ENCODE measurements around the gene CRACR2A. TPM values are rescaled to one million over a fixed set of nuclear protein-coding genes. Genes with fewer than 3 reads are reported as not detected.

CRACR2A gene
- total and polyA plus RNA-seq, 2 donors, result 7.3 to 9.4 TPM

- WGBS, result 95% methylated on average over 8 of the region's 8 CpGs
- no peaks in the 10 kb centered on the region for H3K36me3 ChIP-seq (ENCODE audit: control insufficient read depth in 2 of 2, insufficient read depth in 2 of 2, low read length in 1 of 2)
- H3K27me3 ChIP-seq (ENCODE audit: control insufficient read depth in 2 of 2, insufficient read depth in 1 of 2, low read length in 1 of 2), result peaks cover 0 to 3% of the 10 kb centered on the region in 2 donors
- H3K4me3 ChIP-seq (ENCODE audit: low read length in 2 of 2), result no peak overlapping the region
- no peaks in the 10 kb centered on the region for H3K4me1 ChIP-seq (ENCODE audit: control insufficient read depth in 2 of 2, insufficient read depth in 2 of 2, low read length in 2 of 2)
- H3K27ac ChIP-seq (ENCODE audit: low read depth in 1 of 2, low read length in 1 of 2), result no peak overlapping the region
- H3K9me3 ChIP-seq (ENCODE audit: control insufficient read depth in 2 of 2, insufficient read depth in 1 of 2, low read length in 1 of 2), result peaks cover 0 to 1% of the 10 kb centered on the region in 2 donors
- no peak for DNase-seq (ENCODE audit: low read depth in 6 of 9, low spot score in 9 of 9)
Measured at GRCh38 chr12:3583656-3584334, 169.1 kb downstream of the CRACR2A start.

GRCh38 chr12:3580094-3580749 is 172.7 kb downstream of the CRACR2A start:
- no peak overlapping the region for H3K4me3 ChIP-seq (ENCODE audit: low read length in 2 of 2)
- no peaks in the 10 kb centered on the region for H3K4me1 ChIP-seq (ENCODE audit: control insufficient read depth in 2 of 2, insufficient read depth in 2 of 2, low read length in 2 of 2)
- no peak for DNase-seq (ENCODE audit: low read depth in 6 of 9, low spot score in 9 of 9)
- no peaks in the 10 kb centered on the region for H3K36me3 ChIP-seq (ENCODE audit: control insufficient read depth in 2 of 2, insufficient read depth in 2 of 2, low read length in 1 of 2)
- H3K9me3 ChIP-seq (ENCODE audit: control insufficient read depth in 2 of 2, insufficient read depth in 1 of 2, low read length in 1 of 2), result no peaks in the 10 kb centered on the region
- H3K27me3 ChIP-seq (ENCODE audit: control insufficient read depth in 2 of 2, insufficient read depth in 1 of 2, low read length in 1 of 2), result no peaks in the 10 kb centered on the region
- H3K27ac ChIP-seq (ENCODE audit: low read depth in 1 of 2, low read length in 1 of 2), result no peak overlapping the region
- 96% methylated on average over 13 of the region's 13 CpGs for WGBS

- Histone ChIP-seq H3K9me3 (ENCODE audit: control insufficient read depth in 2 of 2, insufficient read depth in 1 of 2, low read length in 1 of 2) (no peaks in the 10 kb centered on the region), H3K27ac (ENCODE audit: low read depth in 1 of 2, low read length in 1 of 2) (no peak overlapping the region), H3K36me3 (ENCODE audit: control insufficient read depth in 2 of 2, insufficient read depth in 2 of 2, low read length in 1 of 2) (no peaks in the 10 kb centered on the region), H3K4me1 (ENCODE audit: control insufficient read depth in 2 of 2, insufficient read depth in 2 of 2, low read length in 2 of 2) (no peaks in the 10 kb centered on the region), H3K27me3 (ENCODE audit: control insufficient read depth in 2 of 2, insufficient read depth in 1 of 2, low read length in 1 of 2) (no peaks in the 10 kb centered on the region), H3K4me3 (ENCODE audit: low read length in 2 of 2) (no peak overlapping the region)
- 89% methylated on average over 15 of the region's 15 CpGs for WGBS
- DNase-seq (ENCODE audit: low read depth in 6 of 9, low spot score in 9 of 9), result no peak
Measured at GRCh38 chr12:3579446-3580093, 173.3 kb downstream of the CRACR2A start.

GRCh38 chr12:3578557-3578956 is 174.4 kb downstream of the CRACR2A start:
- H3K36me3 ChIP-seq (ENCODE audit: control insufficient read depth in 2 of 2, insufficient read depth in 2 of 2, low read length in 1 of 2), result no peaks in the 10 kb centered on the region
- no peak overlapping the region for H3K27ac ChIP-seq (ENCODE audit: low read depth in 1 of 2, low read length in 1 of 2)
- H3K4me1 ChIP-seq (ENCODE audit: control insufficient read depth in 2 of 2, insufficient read depth in 2 of 2, low read length in 2 of 2), result no peaks in the 10 kb centered on the region
- DNase-seq (ENCODE audit: low read depth in 6 of 9, low spot score in 9 of 9), result no peak
- WGBS, result 92% methylated on average over 5 of the region's 5 CpGs
- H3K27me3 ChIP-seq (ENCODE audit: control insufficient read depth in 2 of 2, insufficient read depth in 1 of 2, low read length in 1 of 2), result no peaks in the 10 kb centered on the region
- H3K9me3 ChIP-seq (ENCODE audit: control insufficient read depth in 2 of 2, insufficient read depth in 1 of 2, low read length in 1 of 2), result no peaks in the 10 kb centered on the region
- H3K4me3 ChIP-seq (ENCODE audit: low read length in 2 of 2), result no peak overlapping the region

GRCh38 chr12:3576891-3577290 is 176.0 kb downstream of the CRACR2A start:
- 94% methylated on average over 9 of the region's 9 CpGs for WGBS
- no peaks in the 10 kb centered on the region for H3K9me3 ChIP-seq (ENCODE audit: control insufficient read depth in 2 of 2, insufficient read depth in 1 of 2, low read length in 1 of 2)
- no peak for DNase-seq (ENCODE audit: low read depth in 6 of 9, low spot score in 9 of 9)
- peaks cover 0 to 2% of the 10 kb centered on the region in 2 donors for H3K27me3 ChIP-seq (ENCODE audit: control insufficient read depth in 2 of 2, insufficient read depth in 1 of 2, low read length in 1 of 2)
- H3K36me3 ChIP-seq (ENCODE audit: control insufficient read depth in 2 of 2, insufficient read depth in 2 of 2, low read length in 1 of 2), result no peaks in the 10 kb centered on the region
- H3K27ac ChIP-seq (ENCODE audit: low read depth in 1 of 2, low read length in 1 of 2), result no peak overlapping the region
- H3K4me3 ChIP-seq (ENCODE audit: low read length in 2 of 2), result no peak overlapping the region
- H3K4me1 ChIP-seq (ENCODE audit: control insufficient read depth in 2 of 2, insufficient read depth in 2 of 2, low read length in 2 of 2), result no peaks in the 10 kb centered on the region

GRCh38 chr12:3574986-3575385 is 177.9 kb downstream of the CRACR2A start:
- Histone ChIP-seq H3K9me3 (ENCODE audit: control insufficient read depth in 2 of 2, insufficient read depth in 1 of 2, low read length in 1 of 2) (no peaks in the 10 kb centered on the region), H3K4me1 (ENCODE audit: control insufficient read depth in 2 of 2, insufficient read depth in 2 of 2, low read length in 2 of 2) (no peaks in the 10 kb centered on the region), H3K27ac (ENCODE audit: low read depth in 1 of 2, low read length in 1 of 2) (no peak overlapping the region), H3K4me3 (ENCODE audit: low read length in 2 of 2) (no peak overlapping the region), H3K27me3 (ENCODE audit: control insufficient read depth in 2 of 2, insufficient read depth in 1 of 2, low read length in 1 of 2) (peaks cover 0 to 2% of the 10 kb centered on the region in 2 donors), H3K36me3 (ENCODE audit: control insufficient read depth in 2 of 2, insufficient read depth in 2 of 2, low read length in 1 of 2) (no peaks in the 10 kb centered on the region)
- 88% methylated on average over 7 of the region's 7 CpGs for WGBS
- no peak for DNase-seq (ENCODE audit: low read depth in 6 of 9, low spot score in 9 of 9)

- H3K9me3 ChIP-seq (ENCODE audit: control insufficient read depth in 2 of 2, insufficient read depth in 1 of 2, low read length in 1 of 2), result no peaks in the 10 kb centered on the region
- H3K27ac ChIP-seq (ENCODE audit: low read depth in 1 of 2, low read length in 1 of 2), result no peak overlapping the region
- no peaks in the 10 kb centered on the region for H3K36me3 ChIP-seq (ENCODE audit: control insufficient read depth in 2 of 2, insufficient read depth in 2 of 2, low read length in 1 of 2)
- no peak for DNase-seq (ENCODE audit: low read depth in 6 of 9, low spot score in 9 of 9)
- H3K27me3 ChIP-seq (ENCODE audit: control insufficient read depth in 2 of 2, insufficient read depth in 1 of 2, low read length in 1 of 2), result peaks cover 0 to 2% of the 10 kb centered on the region in 2 donors
- no peak overlapping the region for H3K4me3 ChIP-seq (ENCODE audit: low read length in 2 of 2)
- no peaks in the 10 kb centered on the region for H3K4me1 ChIP-seq (ENCODE audit: control insufficient read depth in 2 of 2, insufficient read depth in 2 of 2, low read length in 2 of 2)
Measured at GRCh38 chr12:3572560-3572959, 180.3 kb downstream of the CRACR2A start.

- Histone ChIP-seq H3K27me3 (ENCODE audit: control insufficient read depth in 2 of 2, insufficient read depth in 1 of 2, low read length in 1 of 2) (peaks cover 0 to 2% of the 10 kb centered on the region in 2 donors), H3K4me3 (ENCODE audit: low read length in 2 of 2) (no peak overlapping the region), H3K9me3 (ENCODE audit: control insufficient read depth in 2 of 2, insufficient read depth in 1 of 2, low read length in 1 of 2) (no peaks in the 10 kb centered on the region), H3K36me3 (ENCODE audit: control insufficient read depth in 2 of 2, insufficient read depth in 2 of 2, low read length in 1 of 2) (no peaks in the 10 kb centered on the region), H3K27ac (ENCODE audit: low read depth in 1 of 2, low read length in 1 of 2) (no peak overlapping the region), H3K4me1 (ENCODE audit: control insufficient read depth in 2 of 2, insufficient read depth in 2 of 2, low read length in 2 of 2) (no peaks in the 10 kb centered on the region)
- DNase-seq (ENCODE audit: low read depth in 6 of 9, low spot score in 9 of 9), result peak in 1 of 9 donors; percentile 6
Measured at GRCh38 chr12:3571724-3572123, 181.2 kb downstream of the CRACR2A start.

GRCh38 chr12:3571323-3571722 is 181.6 kb downstream of the CRACR2A start:
- WGBS, result 54% methylated on average over 1 of the region's 1 CpG
- no peaks in the 10 kb centered on the region for H3K9me3 ChIP-seq (ENCODE audit: control insufficient read depth in 2 of 2, insufficient read depth in 1 of 2, low read length in 1 of 2)
- H3K27ac ChIP-seq (ENCODE audit: low read depth in 1 of 2, low read length in 1 of 2), result no peak overlapping the region
- H3K27me3 ChIP-seq (ENCODE audit: control insufficient read depth in 2 of 2, insufficient read depth in 1 of 2, low read length in 1 of 2), result peaks cover 0 to 2% of the 10 kb centered on the region in 2 donors
- DNase-seq (ENCODE audit: low read depth in 6 of 9, low spot score in 9 of 9), result no peak
- no peaks in the 10 kb centered on the region for H3K36me3 ChIP-seq (ENCODE audit: control insufficient read depth in 2 of 2, insufficient read depth in 2 of 2, low read length in 1 of 2)
- H3K4me1 ChIP-seq (ENCODE audit: control insufficient read depth in 2 of 2, insufficient read depth in 2 of 2, low read length in 2 of 2), result no peaks in the 10 kb centered on the region
- no peak overlapping the region for H3K4me3 ChIP-seq (ENCODE audit: low read length in 2 of 2)
